Endodermal cell (in vitro differentiated cells): Measurements from ENCODE around the gene MYOD1. TPM values are rescaled to one million over a fixed set of nuclear protein-coding genes. Genes with fewer than 3 reads are reported as not detected.

Source experiments
- DNase-seq: peaks from one replicate; pipeline ENCODE4 v3.0.0-alpha.2; 2017
- H3K27ac ChIP-seq: 2 replicates; pipeline ENCODE4 v1.5.1; 2013; ENCODE audit warnings: mild to moderate bottlenecking, low read depth, low read length, moderate library complexity
- H3K27me3 ChIP-seq: 2 replicates; pipeline ENCODE4 v1.6.1; 2013; ENCODE audit warnings: mild to moderate bottlenecking, low read length, moderate library complexity; ENCODE audit not compliant: insufficient read depth, control insufficient read depth, poor library complexity, severe bottlenecking
- H3K36me3 ChIP-seq: 2 replicates; pipeline ENCODE4 v1.7.0; 2013; ENCODE audit warnings: mild to moderate bottlenecking, low read length, moderate library complexity; ENCODE audit not compliant: control insufficient read depth, insufficient read depth
- H3K4me1 ChIP-seq: one replicate; pipeline ENCODE4 v1.7.0; 2013; ENCODE audit warnings: low read length; ENCODE audit not compliant: control insufficient read depth, insufficient read depth
- H3K4me3 ChIP-seq: 2 replicates; pipeline ENCODE4 v1.5.1; 2013; ENCODE audit warnings: mild to moderate bottlenecking, low read length, moderate library complexity
- H3K9ac ChIP-seq: 2 replicates; pipeline ENCODE4 v1.6.1; 2013; ENCODE audit warnings: mild to moderate bottlenecking, low read length, moderate library complexity; ENCODE audit not compliant: poor library complexity, severe bottlenecking; ENCODE audit errors: extremely low read depth
- H3K9me3 ChIP-seq: 2 replicates; pipeline ENCODE4 v1.6.1; 2013; ENCODE audit warnings: mild to moderate bottlenecking, low read length, moderate library complexity; ENCODE audit not compliant: control insufficient read depth
- H3K27ac Mint-ChIP-seq: 2 replicates; pipeline ENCODE4 v1.8.0; 2020; ENCODE audit warnings: mixed read lengths
- H3K27me3 Mint-ChIP-seq: 2 replicates; pipeline ENCODE4 v1.8.0; 2021; ENCODE audit warnings: mild to moderate bottlenecking, mixed read lengths; ENCODE audit not compliant: insufficient read depth
- H3K36me3 Mint-ChIP-seq: 2 replicates; pipeline ENCODE4 v1.8.0; 2020; ENCODE audit warnings: low read depth, mixed read lengths
- H3K4me1 Mint-ChIP-seq: 2 replicates; pipeline ENCODE4 v1.8.0; 2020; ENCODE audit warnings: mixed read lengths
- H3K4me3 Mint-ChIP-seq: 2 replicates; pipeline ENCODE4 v1.8.0; 2020; ENCODE audit warnings: mild to moderate bottlenecking, moderate library complexity, mixed read lengths
- H3K9me3 Mint-ChIP-seq: 2 replicates; pipeline ENCODE4 v1.8.0; 2020; ENCODE audit warnings: mild to moderate bottlenecking, mixed read lengths
- CTCF ChIP-seq: fragments of 200-600 bp; sonication (generic); conservative IDR thresholded peaks from 2 replicates; pipeline ENCODE4 v1.5.0; 2021; ENCODE audit warnings: antibody characterized with exemption, mild to moderate bottlenecking
- WGBS, 2 experiments: methylation state at CpG; one replicate each; pipeline versions ENCODE4 v1.1.5 to v1.1.7; 2013; ENCODE audit warnings: missing lambda C conversion rate in 2 of 2, mixed read lengths in 1 of 2; ENCODE audit not compliant: insufficient coverage in 1 of 2, insufficient read length in 1 of 2; 5-methylcytosine and 5-hydroxymethylcytosine counted together
- total RNA-seq, 2 donors: library from RNA; stranded (reverse); fragmentation: NEBNext Ultra II Directional in 1 of 2; extraction: Animal tissue kit (Norgen Biotek cat#: 25700) in 1 of 2; gene quantifications; 2 replicates in 1 of 2; 3 replicates in 1 of 2; pipeline ENCODE4 v1.2.1, GENCODE V29; 2021

MYOD1 gene
- total RNA-seq, 2 donors from 2014 or later, result not detected

DNA sequence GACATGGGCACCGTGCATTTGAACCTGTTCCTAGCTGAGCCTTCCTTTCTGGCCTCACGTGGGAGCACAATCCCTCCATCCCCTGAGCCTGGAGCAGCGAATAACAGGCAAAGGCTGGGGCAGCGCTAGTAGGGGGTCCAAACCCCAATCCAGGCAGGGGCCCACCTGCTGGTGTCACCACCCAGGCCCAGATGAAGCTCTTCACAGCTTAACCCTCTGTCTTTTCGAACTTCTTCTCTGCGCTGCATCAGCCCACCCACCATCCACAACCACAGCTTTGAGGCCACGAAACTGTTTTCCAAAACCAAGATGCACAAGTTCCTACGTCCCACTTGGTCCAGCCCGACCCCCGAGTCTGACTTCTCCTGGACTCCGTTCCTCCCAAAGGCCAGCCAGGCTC lies 26.7 kb downstream of the MYOD1 start:
- H3K36me3 ChIP-seq, result no peaks in the 10 kb centered on the region
- Mint-ChIP-seq H3K27me3 (peaks cover 18% of the 10 kb centered on the region), H3K36me3 (no peaks in the 10 kb centered on the region), H3K27ac (no peak overlapping the region), H3K4me1 (no peaks in the 10 kb centered on the region), H3K4me3 (no peak overlapping the region), H3K9me3 (no peaks in the 10 kb centered on the region)
- no peak for DNase-seq
- WGBS, 2 experiments, result 82 to 92% methylated on average over 7 to 11 of the region's 11 CpGs
- no peaks in the 10 kb centered on the region for H3K27me3 ChIP-seq
- H3K27ac ChIP-seq, result no peak overlapping the region
- no peak for TF ChIP-seq CTCF
- H3K9me3 ChIP-seq, result no peaks in the 10 kb centered on the region
- H3K4me3 ChIP-seq, result no peak overlapping the region
- H3K4me1 ChIP-seq, result no peaks in the 10 kb centered on the region
- H3K9ac ChIP-seq, result no peak overlapping the region

- no peak for TF ChIP-seq CTCF
- Mint-ChIP-seq H3K27me3 (peaks cover 17% of the 10 kb centered on the region), H3K9me3 (no peaks in the 10 kb centered on the region), H3K36me3 (no peaks in the 10 kb centered on the region), H3K4me1 (no peaks in the 10 kb centered on the region), H3K27ac (no peak overlapping the region), H3K4me3 (no peak overlapping the region)
- Histone ChIP-seq H3K27ac (no peak overlapping the region), H3K9me3 (no peaks in the 10 kb centered on the region), H3K36me3 (no peaks in the 10 kb centered on the region), H3K27me3 (no peaks in the 10 kb centered on the region), H3K9ac (no peak overlapping the region), H3K4me1 (no peaks in the 10 kb centered on the region), H3K4me3 (no peak overlapping the region)
- 84 to 98% methylated on average over 11 to 19 of the region's 19 CpGs for WGBS, 2 experiments
- no peak for DNase-seq
Observed at GRCh38 chr11:17747131-17747955, 28.0 kb downstream of the MYOD1 start.

- H3K4me1 ChIP-seq, result no peaks in the 10 kb centered on the region
- Mint-ChIP-seq H3K27me3 (peaks cover 17% of the 10 kb centered on the region), H3K27ac (no peak overlapping the region), H3K9me3 (no peaks in the 10 kb centered on the region), H3K4me1 (no peaks in the 10 kb centered on the region), H3K36me3 (no peaks in the 10 kb centered on the region), H3K4me3 (no peak overlapping the region)
- no peaks in the 10 kb centered on the region for H3K36me3 ChIP-seq
- no peak overlapping the region for H3K4me3 ChIP-seq
- H3K27me3 ChIP-seq, result no peaks in the 10 kb centered on the region
- 83 to 86% methylated on average over 8 of the region's 8 CpGs for WGBS, 2 experiments
- no peak overlapping the region for H3K27ac ChIP-seq
- no peak for DNase-seq
- no peaks in the 10 kb centered on the region for H3K9me3 ChIP-seq
- no peak for TF ChIP-seq CTCF
- H3K9ac ChIP-seq, result no peak overlapping the region
Observed at GRCh38 chr11:17748044-17748443, 28.7 kb downstream of the MYOD1 start.
